Psoas muscle (tissue), 8 donors: ENCODE measurements around the gene EIF2S3. TPM values are rescaled to one million over a fixed set of nuclear protein-coding genes. Genes with fewer than 3 reads are reported as not detected.

Source experiments
- ATAC-seq, 4 donors: fragments of 200-7000 bp; cut with Tn5 transposase; one replicate each; pipeline ENCODE4 v1.9.1; 2020; ENCODE audit warnings: moderate library complexity in 3 of 4, mild to moderate bottlenecking in 2 of 4
- DNase-seq, 2 donors: peaks; one replicate each; pipeline ENCODE4 v3.0.0-alpha.2; 2020
- H3K27ac ChIP-seq: fragments of 200-600 bp; one replicate; pipeline ENCODE4 v1.8.0; 2022
- H3K27me3 ChIP-seq, 3 donors: fragments of 200-600 bp in 1 of 3; one replicate each; pipeline versions ENCODE4 v1.6.1 to v1.8.0; 2013 to 2022; ENCODE audit warnings: low read length in 2 of 3, mild to moderate bottlenecking in 2 of 3, moderate library complexity in 1 of 3; ENCODE audit not compliant: insufficient read depth in 3 of 3
- H3K36me3 ChIP-seq, 2 donors: fragments of 200-600 bp in 1 of 2; one replicate each; pipeline versions ENCODE4 v1.6.1 to v1.8.0; 2013 to 2022; ENCODE audit warnings: low read depth in 1 of 2, mild to moderate bottlenecking in 1 of 2, moderate library complexity in 1 of 2; ENCODE audit not compliant: insufficient read depth in 1 of 2
- H3K4me1 ChIP-seq: fragments of 200-600 bp; one replicate; pipeline ENCODE4 v1.8.0; 2022
- H3K4me3 ChIP-seq: fragments of 200-600 bp; one replicate; pipeline ENCODE4 v1.8.0; 2022; ENCODE audit warnings: mild to moderate bottlenecking
- H3K9me3 ChIP-seq: fragments of 200-600 bp; one replicate; pipeline ENCODE4 v1.8.0; 2022
- CTCF ChIP-seq: fragments of 200-600 bp; IDR thresholded peaks from one replicate; pipeline ENCODE4 v1.8.0; 2022; ENCODE audit warnings: antibody characterized with exemption
- WGBS, 3 donors: extraction: QIAGEN DNeasy Blood & Tissue Kit; methylation state at CpG; one replicate each; pipeline versions ENCODE4 v1.1.6 to v1.1.7; 2013; 5-methylcytosine and 5-hydroxymethylcytosine counted together
- intact Hi-C, 2 donors: fragments of 100-400 bp; cut with DNase I; formaldehyde crosslinking; loops; one replicate each; pipeline versions ENCODE4 v1.11.0 to v1.14.2; 2022
- polyA plus RNA-seq, 3 donors: library from polyadenylated mRNA; stranded (reverse); fragments of 200-250 nt; gene quantifications; one replicate each; pipeline ENCODE4 v1.2.3, GENCODE V29; 2013
- total RNA-seq, 4 donors: library from RNA; stranded (reverse); fragmentation: NEBNext Ultra II Directional in 2 of 4; extraction: Animal tissue kit (Norgen Biotek cat#: 25700) in 2 of 4; gene quantifications; one replicate each; pipeline versions ENCODE4 v1.2.1 to v1.2.4, GENCODE V29; 2021 to 2023
- donor health status: healthy with polysubstance abuse.
- donor health status: DM: no; HTN: no; CAD: no; lungs with moderate emphysema.
- donor health status: Bipolar disorder and iron deficiency.
- donor health status: healthy.
- donor health status: DM: yes; HTN: yes; CAD: no.
- donor health status: DM: no; HTN: no; CAD: no.
- donor health status: DM: no; HTN: no; CAD: no.
- donor health status: DM: yes; HTN: yes; CAD: no.

Gene EIF2S3
- total and polyA plus RNA-seq, 7 donors = 56.1 to 130 (median 96.6) TPM

GRCh38 chrX:24124244-24124799 lies 69.6 kb downstream of the EIF2S3 start:
- H3K36me3 ChIP-seq = no peaks in the 10 kb centered on the region
- no peak overlapping the region for H3K4me3 ChIP-seq
- DNase-seq = no peak
- no peak for TF ChIP-seq CTCF
- H3K27me3 ChIP-seq = no peaks in the 10 kb centered on the region
- intact Hi-C loops = no loop called here
- 54 to 69% (median 60%) methylated on average over 4 of the region's 4 CpGs for WGBS, 3 donors
- H3K4me1 ChIP-seq = no peaks in the 10 kb centered on the region
- no peaks in the 10 kb centered on the region for H3K9me3 ChIP-seq
- ATAC-seq = no peak
- no peak overlapping the region for H3K27ac ChIP-seq

DNA sequence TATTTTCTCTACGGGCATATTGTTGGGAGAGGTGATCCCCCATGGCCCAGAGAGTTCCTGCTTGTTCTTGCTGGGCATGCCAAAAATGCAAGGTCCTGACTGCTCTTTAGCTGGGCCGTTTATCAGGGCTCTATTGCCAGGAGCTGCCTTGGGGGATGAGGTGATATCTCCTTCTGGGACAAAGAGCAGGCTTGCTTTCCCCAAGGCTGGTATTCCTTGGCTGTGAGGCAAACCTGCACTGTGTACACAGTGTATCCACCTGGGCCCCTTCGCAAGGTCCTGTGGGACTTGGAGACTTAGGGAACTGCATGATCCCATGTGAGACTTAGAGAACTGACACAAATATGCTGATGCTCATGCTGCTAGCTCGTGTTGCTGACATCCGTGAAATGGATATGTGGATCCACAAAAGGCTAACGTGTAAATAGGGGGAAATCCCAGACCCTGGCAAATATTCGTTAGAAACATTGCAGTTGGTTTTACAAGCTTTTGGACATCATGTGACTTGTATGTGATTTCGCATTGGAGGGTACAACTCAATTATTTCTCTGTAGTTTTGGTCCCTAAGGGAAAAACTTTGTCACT lies 70.4 kb downstream of the EIF2S3 start:
- intact Hi-C loops = no loop called here
- H3K9me3 ChIP-seq = no peaks in the 10 kb centered on the region
- TF ChIP-seq CTCF = no peak
- 33 to 46% (median 43%) methylated on average over 8 of the region's 8 CpGs for WGBS, 3 donors
- H3K36me3 ChIP-seq = no peaks in the 10 kb centered on the region
- H3K27me3 ChIP-seq = no peaks in the 10 kb centered on the region
- ATAC-seq (peak; percentile 22 to 78 (median 54)), DNase-seq (no peak)
- H3K4me1 ChIP-seq = no peaks in the 10 kb centered on the region
- H3K27ac ChIP-seq = no peak overlapping the region
- no peak overlapping the region for H3K4me3 ChIP-seq

Other genes starting within 250 kb of the EIF2S3 start
- gene APOO, start 147.0 kb upstream of the EIF2S3 start, total RNA-seq = 10 to 100 TPM; 29.7 to 78.5 (median 56.4) TPM
- gene APOO, start 147.0 kb upstream of the EIF2S3 start, polyA plus RNA-seq = 10 to 100 TPM; 35.0 to 56.0 (median 43.2) TPM
- under 1 TPM in 2 of 4 donors, not detected in 2; 0.17 to 0.50 TPM for gene CXorf58, start 146.9 kb upstream of the EIF2S3 start, total RNA-seq
- gene CXorf58, start 146.9 kb upstream of the EIF2S3 start, polyA plus RNA-seq = under 1 TPM; 0.08 to 0.26 (median 0.11) TPM
- 10 to 100 TPM in 1 of 4 donors, 1 to 10 TPM in 3; 5.0 to 10.2 (median 6.7) TPM for gene KLHL15, start 27.8 kb upstream of the EIF2S3 start, total RNA-seq
- 1 to 10 TPM; 2.1 to 4.8 (median 2.7) TPM for gene KLHL15, start 27.8 kb upstream of the EIF2S3 start, polyA plus RNA-seq
- gene ZFX, start 94.8 kb downstream of the EIF2S3 start, total RNA-seq = 10 to 100 TPM; 55.4 to 72.3 (median 60.6) TPM
- gene ZFX, start 94.8 kb downstream of the EIF2S3 start, polyA plus RNA-seq = 10 to 100 TPM in 1 of 3 donors, 1 to 10 TPM in 2; 3.8 to 14.9 (median 9.6) TPM